Fibroblast of skin of scalp (primary cell): ENCODE measurements around the gene OBP2B.
"Not testable (repeated sequence)": the region's sequence is repeated elsewhere in the genome, so short reads cannot be mapped to it uniquely, and the experiment has no call there.

ENCODE experiments used
- DNase-seq: peaks from one replicate; pipeline ENCODE4 v3.0.0-alpha.2; 2013

The OBP2B gene

GRCh38 chr9:133238272-133238850 lies 29.3 kb upstream of the OBP2B start:
- DNase-seq = peak; percentile 82

GRCh38 chr9:133237035-133237731 lies 28.1 kb upstream of the OBP2B start:
- DNase-seq = peak; percentile 53

- not testable (repeated sequence) for DNase-seq
Observed at GRCh38 chr9:133236291-133237034, 27.4 kb upstream of the OBP2B start.

- DNase-seq = no peak
Observed at GRCh38 chr9:133235549-133236222, 26.6 kb upstream of the OBP2B start.

GRCh38 chr9:133234577-133235322 lies 25.7 kb upstream of the OBP2B start:
- DNase-seq = no peak

- DNase-seq = no peak
Observed at GRCh38 chr9:133233681-133234432, 24.8 kb upstream of the OBP2B start.

GRCh38 chr9:133231934-133232568 lies 23.0 kb upstream of the OBP2B start:
- DNase-seq = not testable (repeated sequence)

GRCh38 chr9:133230514-133230913 lies 21.5 kb upstream of the OBP2B start:
- not testable (repeated sequence) for DNase-seq

GRCh38 chr9:133230093-133230492 lies 21.0 kb upstream of the OBP2B start:
- DNase-seq = no peak

- not testable (repeated sequence) for DNase-seq
Observed at GRCh38 chr9:133228474-133229193, 19.6 kb upstream of the OBP2B start.

- DNase-seq = not testable (repeated sequence)
Observed at GRCh38 chr9:133227996-133228395, 18.9 kb upstream of the OBP2B start.

- DNase-seq = no peak
Observed at GRCh38 chr9:133227242-133227860, 18.3 kb upstream of the OBP2B start.

GRCh38 chr9:133226219-133227171 lies 17.4 kb upstream of the OBP2B start:
- DNase-seq = no peak

- DNase-seq = no peak
Observed at GRCh38 chr9:133225171-133226011, 16.3 kb upstream of the OBP2B start.

- no peak for DNase-seq
Observed at GRCh38 chr9:133224762-133225161, 15.7 kb upstream of the OBP2B start.

GRCh38 chr9:133223159-133223756 lies 14.2 kb upstream of the OBP2B start:
- not testable (repeated sequence) for DNase-seq

GRCh38 chr9:133221994-133222393 lies 12.9 kb upstream of the OBP2B start:
- not testable (repeated sequence) for DNase-seq
